Measurements from ENCODE around the gene NEU4. TPM values are rescaled to one million over a fixed set of nuclear protein-coding genes. Genes with fewer than 3 reads are reported as not detected.

Gene NEU4
- polyA plus RNA-seq, 3 donors, result 0.26 to 2.6 (median 0.99) TPM

GRCh38 chr2:241795021-241795999 lies 13.7 kb upstream of the NEU4 start:
- no peaks in the 10 kb centered on the region for H3K36me3 Mint-ChIP-seq
- intact Hi-C loops (cut with micrococcal nuclease), result no loop called here
- H3K4me1 Mint-ChIP-seq, result no peaks in the 10 kb centered on the region
- Histone ChIP-seq H3K4me2 (replicated peaks; ENCODE audit: extremely low read depth, low read length, poor library complexity, severe bottlenecking) (no peak overlapping the region), H3K9ac (ENCODE audit: insufficient read depth, low read length, poor library complexity, severe bottlenecking) (no peak overlapping the region), H2AFZ (ENCODE audit: insufficient read depth, low read depth, low read length, poor library complexity, severe bottlenecking) (no peak overlapping the region), H3K36me3 (replicated peaks in 1 of 2; ENCODE audit: control insufficient read depth in 1 of 2, insufficient read depth in 2 of 2, low read length in 2 of 2) (no peaks in the 10 kb centered on the region), H3K27me3 (ENCODE audit: control insufficient read depth in 2 of 2, insufficient read depth in 2 of 2, low read length in 2 of 2) (no peaks in the 10 kb centered on the region), H3K9me3 (replicated peaks in 1 of 2; ENCODE audit: control insufficient read depth in 1 of 2, insufficient read depth in 1 of 2, low read length in 2 of 2) (no peaks in the 10 kb centered on the region), H4K20me1 (ENCODE audit: insufficient read depth, low read length) (no peaks in the 10 kb centered on the region), H3K27ac (ENCODE audit: low read depth in 1 of 2, low read length in 2 of 2) (no peak overlapping the region), H3K4me1 (ENCODE audit: control insufficient read depth in 1 of 2, insufficient read depth in 2 of 2, low read length in 2 of 2) (no peaks in the 10 kb centered on the region), H3K4me3 (replicated peaks in 1 of 3; ENCODE audit: low read depth in 2 of 3, low read length in 3 of 3) (no peak overlapping the region), H3K79me2 (ENCODE audit: insufficient read depth, low read length) (no peaks in the 10 kb centered on the region)
- H3K27ac Mint-ChIP-seq, result no peak overlapping the region
- H3K27me3 Mint-ChIP-seq (ENCODE audit: low read depth in 3 of 3), result peaks cover 1 to 9% (median 3%) of the 10 kb centered on the region in 3 donors
- H3K4me3 Mint-ChIP-seq, result no peak overlapping the region
- no peak for TF ChIP-seq CTCF (IDR thresholded peaks at IDR 0.05)
- DNase-seq, result no peak
- H3K9me3 Mint-ChIP-seq, result peaks cover 0 to 7% (median 0%) of the 10 kb centered on the region in 7 donors
- WGBS (ENCODE audit: insufficient coverage), result 91% methylated on average over 30 of the region's 31 CpGs

- H3K9me3 Mint-ChIP-seq, result no peaks in the 10 kb centered on the region
- 96% methylated on average over 12 of the region's 13 CpGs for WGBS (ENCODE audit: insufficient coverage)
- H3K9me3 ChIP-seq (replicated peaks in 1 of 2; ENCODE audit: control insufficient read depth in 1 of 2, insufficient read depth in 1 of 2, low read length in 2 of 2), result no peaks in the 10 kb centered on the region
These were observed 12.8 kb upstream of the NEU4 start for GRCh38 chr2:241796209-241796608.

More at GRCh38 chr2:241796209-241796608, 12.8 kb upstream of the NEU4 start:
- Mint-ChIP-seq H3K27ac (no peak overlapping the region), H3K4me1 (no peaks in the 10 kb centered on the region), H3K4me3 (no peak overlapping the region), H3K27me3 (ENCODE audit: low read depth in 3 of 3) (peaks cover 1 to 3% (median 1%) of the 10 kb centered on the region in 3 donors), H3K36me3 (no peaks in the 10 kb centered on the region)
- no peak for TF ChIP-seq CTCF (IDR thresholded peaks at IDR 0.05)
- H3K27me3 ChIP-seq (ENCODE audit: control insufficient read depth in 2 of 2, insufficient read depth in 2 of 2, low read length in 2 of 2), result no peaks in the 10 kb centered on the region
- H3K4me1 ChIP-seq (ENCODE audit: control insufficient read depth in 1 of 2, insufficient read depth in 2 of 2, low read length in 2 of 2), result no peaks in the 10 kb centered on the region
- DNase-seq, result no peak
- no peak overlapping the region for H2AFZ ChIP-seq (ENCODE audit: insufficient read depth, low read depth, low read length, poor library complexity, severe bottlenecking)
- no peak overlapping the region for H3K4me3 ChIP-seq (replicated peaks in 1 of 3; ENCODE audit: low read depth in 2 of 3, low read length in 3 of 3)
- intact Hi-C loops (cut with micrococcal nuclease), result no loop called here
- no peak overlapping the region for H3K4me2 ChIP-seq (replicated peaks; ENCODE audit: extremely low read depth, low read length, poor library complexity, severe bottlenecking)
- H3K79me2 ChIP-seq (ENCODE audit: insufficient read depth, low read length), result no peaks in the 10 kb centered on the region
- H4K20me1 ChIP-seq (ENCODE audit: insufficient read depth, low read length), result no peaks in the 10 kb centered on the region
- H3K27ac ChIP-seq (ENCODE audit: low read depth in 1 of 2, low read length in 2 of 2), result no peak overlapping the region
- H3K9ac ChIP-seq (ENCODE audit: insufficient read depth, low read length, poor library complexity, severe bottlenecking), result no peak overlapping the region
- no peaks in the 10 kb centered on the region for H3K36me3 ChIP-seq (replicated peaks in 1 of 2; ENCODE audit: control insufficient read depth in 1 of 2, insufficient read depth in 2 of 2, low read length in 2 of 2)

Measured in CD14-positive monocyte (primary cell).